ENCODE data around the gene PELI2. TPM values are rescaled to one million over a fixed set of nuclear protein-coding genes. Genes with fewer than 3 reads are reported as not detected.

PELI2 gene
- total RNA-seq, 1 experiment from 2014 or later, result 23.5 TPM

GRCh38 chr14:56212521-56212920 lies 94.3 kb downstream of the PELI2 start:
- TF ChIP-seq, protein P1, sequence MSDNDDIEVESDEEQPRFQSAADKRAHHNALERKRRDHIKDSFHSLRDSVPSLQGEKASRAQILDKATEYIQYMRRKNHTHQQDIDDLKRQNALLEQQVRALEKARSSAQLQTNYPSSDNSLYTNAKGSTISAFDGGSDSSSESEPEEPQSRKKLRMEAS (CRISPR knock-in tag; IDR thresholded peaks at IDR 0.05), result no peak
- TF ChIP-seq HMGA2 (CRISPR knock-in tag; IDR thresholded peaks at IDR 0.05), result no peak
- Mint-ChIP-seq H3K27ac (no peak overlapping the region; the same call in 1 of the 2 replicates), H3K4me3 (no peak overlapping the region), H3K36me3 (no peaks in the 10 kb centered on the region), H3K9me3 (no peaks in the 10 kb centered on the region), H3K27me3 (ENCODE audit: low read depth) (no peaks in the 10 kb centered on the region), H3K4me1 (peaks cover 16% of the 10 kb centered on the region)
- ChIA-PET CTCF (interaction anchor here (1.2 kb wide), 1 partner anchor 262 kb away, joined by 4 read pairs; no protein-coding TSS in a partner anchor), POLR2A (no interaction called here)
- ATAC-seq (no peak), DNase-seq (ENCODE audit: low spot score) (no peak)

DNA sequence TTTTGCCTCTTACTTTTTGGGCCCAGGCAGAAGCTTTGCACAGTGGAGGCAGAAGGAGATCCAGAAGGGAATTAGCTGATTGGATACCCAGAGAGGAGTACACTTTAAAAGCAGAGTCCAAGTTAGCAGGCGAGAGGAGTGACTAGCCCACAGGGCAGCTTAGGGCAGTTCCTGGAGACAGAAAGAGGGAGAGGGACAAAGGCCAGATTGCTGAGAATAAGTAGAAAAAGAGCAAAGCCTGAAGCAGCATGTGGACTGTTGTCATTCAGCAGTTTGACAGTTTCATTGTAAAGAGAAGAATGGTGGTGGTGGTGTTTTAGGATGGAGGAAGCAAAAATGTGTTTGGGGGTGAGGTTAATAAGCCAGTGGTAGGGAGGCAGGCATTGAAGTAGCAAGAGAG lies 95.1 kb downstream of the PELI2 start:
- no peaks in the 10 kb centered on the region for H3K9me3 Mint-ChIP-seq
- CTCF ChIA-PET, result no interaction called here
- TF ChIP-seq CTCF (IDR thresholded peaks at IDR 0.05) (no peak), MXD4 (CRISPR knock-in tag; IDR thresholded peaks at IDR 0.05; ENCODE audit: borderline replicate concordance) (no peak), JAZF1 (CRISPR knock-in tag; IDR thresholded peaks at IDR 0.05) (no peak), ZNF532 (CRISPR knock-in tag; IDR thresholded peaks at IDR 0.05; ENCODE audit: borderline replicate concordance) (no peak)
- ATAC-seq (no peak), DNase-seq (ENCODE audit: low spot score) (no peak)
- no peak overlapping the region for H3K4me3 Mint-ChIP-seq
- peaks cover 14% of the 10 kb centered on the region for H3K4me1 Mint-ChIP-seq
- no peaks in the 10 kb centered on the region for H3K36me3 Mint-ChIP-seq
- H3K27ac Mint-ChIP-seq, result no peak overlapping the region
- POLR2A ChIA-PET, result interaction anchor here (0.6 kb wide), 1 partner anchor 1106 kb away, joined by 3 read pairs; no protein-coding TSS in a partner anchor
- no peaks in the 10 kb centered on the region for H3K27me3 Mint-ChIP-seq (ENCODE audit: low read depth)

GRCh38 chr14:56215180-56215579 lies 97.0 kb downstream of the PELI2 start:
- H3K27ac Mint-ChIP-seq, result no peak overlapping the region
- H3K27me3 Mint-ChIP-seq (ENCODE audit: low read depth), result no peaks in the 10 kb centered on the region
- no peak for ATAC-seq
- H3K4me3 Mint-ChIP-seq, result no peak overlapping the region
- POLR2A ChIA-PET, result no interaction called here
- DNase-seq (ENCODE audit: low spot score), result no peak
- H3K4me1 Mint-ChIP-seq, result peaks cover 10% of the 10 kb centered on the region
- CTCF ChIA-PET, result no interaction called here
- no peaks in the 10 kb centered on the region for H3K36me3 Mint-ChIP-seq
- no peak for TF ChIP-seq RELA (CRISPR knock-in tag; IDR thresholded peaks at IDR 0.05; ENCODE audit: borderline replicate concordance)
- TF ChIP-seq, protein P2, sequence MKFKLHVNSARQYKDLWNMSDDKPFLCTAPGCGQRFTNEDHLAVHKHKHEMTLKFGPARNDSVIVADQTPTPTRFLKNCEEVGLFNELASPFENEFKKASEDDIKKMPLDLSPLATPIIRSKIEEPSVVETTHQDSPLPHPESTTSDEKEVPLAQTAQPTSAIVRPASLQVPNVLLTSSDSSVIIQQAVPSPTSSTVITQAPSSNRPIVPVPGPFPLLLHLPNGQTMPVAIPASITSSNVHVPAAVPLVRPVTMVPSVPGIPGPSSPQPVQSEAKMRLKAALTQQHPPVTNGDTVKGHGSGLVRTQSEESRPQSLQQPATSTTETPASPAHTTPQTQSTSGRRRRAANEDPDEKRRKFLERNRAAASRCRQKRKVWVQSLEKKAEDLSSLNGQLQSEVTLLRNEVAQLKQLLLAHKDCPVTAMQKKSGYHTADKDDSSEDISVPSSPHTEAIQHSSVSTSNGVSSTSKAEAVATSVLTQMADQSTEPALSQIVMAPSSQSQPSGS (CRISPR knock-in tag; IDR thresholded peaks at IDR 0.05; ENCODE audit: borderline replicate concordance, low read depth), result no peak
- TF ChIP-seq NR1H2 (CRISPR knock-in tag; IDR thresholded peaks at IDR 0.05), result no peak
- TF ChIP-seq MXD4 (CRISPR knock-in tag; IDR thresholded peaks at IDR 0.05; ENCODE audit: borderline replicate concordance), result no peak
- TF ChIP-seq ESRRA (CRISPR knock-in tag; IDR thresholded peaks at IDR 0.05; ENCODE audit: borderline replicate concordance), result no peak
- no peak for TF ChIP-seq PRRX2 (CRISPR knock-in tag; IDR thresholded peaks at IDR 0.05)
- TF ChIP-seq ZBTB21 (CRISPR knock-in tag; IDR thresholded peaks at IDR 0.05; ENCODE audit: borderline replicate concordance), result no peak
- TF ChIP-seq ETV6 (CRISPR knock-in tag; IDR thresholded peaks at IDR 0.05), result no peak
- TF ChIP-seq ZNF396 (CRISPR knock-in tag; IDR thresholded peaks at IDR 0.05; ENCODE audit: borderline replicate concordance), result no peak
- TF ChIP-seq ERG (CRISPR knock-in tag; IDR thresholded peaks at IDR 0.05), result no peak
- TF ChIP-seq CDX4 (CRISPR knock-in tag; IDR thresholded peaks at IDR 0.05; ENCODE audit: borderline replicate concordance), result no peak
- no peaks in the 10 kb centered on the region for H3K9me3 Mint-ChIP-seq

All from WTC11 (cell line).